Keratinocyte (primary cell): ENCODE measurements around the gene KCNMA1. TPM values are rescaled to one million over a fixed set of nuclear protein-coding genes. Genes with fewer than 3 reads are reported as not detected.

ENCODE experiments used
- DNase-seq: peaks from one replicate; pipeline ENCODE4 v3.0.0-alpha.2; 2011; ENCODE audit warnings: low read depth, missing footprints, low spot score
- FAIRE-seq: peaks from 2 replicates; lab custom pipeline; 2011; peaks lifted over from hg19 to GRCh38; lab: Jason Lieb, UNC
- H2AFZ ChIP-seq: 2 replicates; pipeline ENCODE4 v1.6.0; 2012; ENCODE audit warnings: low read length, control low read depth, inconsistent platforms; ENCODE audit not compliant: control insufficient read depth
- H3K27ac ChIP-seq: 2 replicates; pipeline ENCODE4 v1.5.1; 2011; ENCODE audit warnings: low read length; ENCODE audit not compliant: control insufficient read depth, insufficient read depth
- H3K27me3 ChIP-seq: 3 replicates; pipeline ENCODE4 v1.6.0; 2011; ENCODE audit warnings: low read length; ENCODE audit not compliant: control insufficient read depth, insufficient read depth; ENCODE audit errors: extremely low read depth
- H3K36me3 ChIP-seq, 2 experiments: 2 replicates in 1 of 2; 3 replicates in 1 of 2; pipeline ENCODE4 v1.5.1; 2011; ENCODE audit warnings: low read length in 2 of 2, mild to moderate bottlenecking in 1 of 2; ENCODE audit not compliant: control insufficient read depth in 2 of 2, insufficient read depth in 2 of 2; ENCODE audit errors: extremely low read depth in 1 of 2
- H3K4me1 ChIP-seq: 3 replicates; pipeline ENCODE4 v1.5.1; 2011; ENCODE audit warnings: low read length; ENCODE audit not compliant: control insufficient read depth, insufficient read depth; ENCODE audit errors: extremely low read depth
- H3K4me2 ChIP-seq: 3 replicates; pipeline ENCODE4 v1.6.0; 2011; ENCODE audit warnings: low read depth, low read length; ENCODE audit not compliant: control insufficient read depth, insufficient read depth; ENCODE audit errors: extremely low read depth
- H3K4me3 ChIP-seq, 3 experiments: fragments of 200-600 bp in 1 of 3; sonication (generic) in 1 of 3; 2 replicates in 2 of 3; 3 replicates in 1 of 3; pipeline ENCODE4 v1.5.1; 2011 to 2016; ENCODE audit warnings: low read length in 3 of 3, mild to moderate bottlenecking in 3 of 3, control low read depth in 2 of 3, inconsistent platforms in 1 of 3, low read depth in 1 of 3, mixed read lengths in 1 of 3, mixed run types in 1 of 3, moderate library complexity in 1 of 3; ENCODE audit not compliant: control insufficient read depth in 2 of 3, insufficient read depth in 2 of 3; ENCODE audit errors: extremely low read depth in 1 of 3
- H3K79me2 ChIP-seq: 2 replicates; pipeline ENCODE4 v1.6.0; 2012; ENCODE audit warnings: low read length; ENCODE audit not compliant: control insufficient read depth, insufficient read depth
- H3K9ac ChIP-seq: 3 replicates; pipeline ENCODE4 v1.6.0; 2011; ENCODE audit warnings: low read length; ENCODE audit not compliant: control insufficient read depth, insufficient read depth; ENCODE audit errors: extremely low read depth
- H3K9me1 ChIP-seq: 3 replicates; pipeline ENCODE4 v1.6.0; 2011; ENCODE audit warnings: low read length; ENCODE audit not compliant: control insufficient read depth, insufficient read depth; ENCODE audit errors: extremely low read depth
- H3K9me3 ChIP-seq: 2 replicates; pipeline ENCODE4 v1.5.1; 2012; ENCODE audit warnings: low read depth, low read length; ENCODE audit not compliant: control insufficient read depth
- H4K20me1 ChIP-seq: 3 replicates; pipeline ENCODE4 v1.6.0; 2011; ENCODE audit warnings: low read length; ENCODE audit not compliant: control insufficient read depth, insufficient read depth; ENCODE audit errors: extremely low read depth
- EZH2 ChIP-seq: IDR thresholded peaks from one replicate; pipeline ENCODE4 v1.6.1; 2012; ENCODE audit warnings: inconsistent platforms, mild to moderate bottlenecking, low read length, moderate library complexity
- dilution Hi-C: fragments of 300-500 bp; cut with MboI; formaldehyde crosslinking; loops from one replicate; pipeline ENCODE4 v1.7.0; 2020; ENCODE audit warnings: low sequenced_read_pairs; ENCODE audit not compliant: extremely low pct_ligation_motif_present
- polyA plus RNA-seq, 5 experiments: library from polyadenylated mRNA; depleted of rRNA in 3 of 5; stranded (reverse) in 3 of 5; stranded (forward) in 1 of 5; unstranded in 1 of 5; fragments of >200 nt; gene quantifications; 1 replicate in 1 of 5; 2 replicates in 3 of 5; 3 replicates in 1 of 5; pipeline versions ENCODE4 v1.2.1 to v1.2.3, GENCODE V29; 2011 to 2012; ENCODE audit warnings: missing spikeins in 2 of 5, low read depth in 1 of 5, low replicate concordance in 1 of 5
- TF ChIP-seq, protein P1 (sequence below), 3 experiments: IDR thresholded peaks in 1 of 3; conservative IDR thresholded peaks in 1 of 3; optimal IDR thresholded peaks in 1 of 3; 2 replicates in 2 of 3; 3 replicates in 1 of 3; pipeline versions ENCODE3 to v1.5.1; 2011; ENCODE audit warnings: low read length in 3 of 3, mild to moderate bottlenecking in 3 of 3, moderate library complexity in 2 of 3, control low read depth in 1 of 3, inconsistent platforms in 1 of 3; ENCODE audit not compliant: insufficient read depth in 2 of 3; ENCODE audit errors: extremely low read depth in 1 of 3

Gene KCNMA1
- polyA plus RNA-seq, 1 donor (not counting 4 experiments of a cell fraction or from before 2014, with no cell fraction given), result 6.3 TPM

DNA sequence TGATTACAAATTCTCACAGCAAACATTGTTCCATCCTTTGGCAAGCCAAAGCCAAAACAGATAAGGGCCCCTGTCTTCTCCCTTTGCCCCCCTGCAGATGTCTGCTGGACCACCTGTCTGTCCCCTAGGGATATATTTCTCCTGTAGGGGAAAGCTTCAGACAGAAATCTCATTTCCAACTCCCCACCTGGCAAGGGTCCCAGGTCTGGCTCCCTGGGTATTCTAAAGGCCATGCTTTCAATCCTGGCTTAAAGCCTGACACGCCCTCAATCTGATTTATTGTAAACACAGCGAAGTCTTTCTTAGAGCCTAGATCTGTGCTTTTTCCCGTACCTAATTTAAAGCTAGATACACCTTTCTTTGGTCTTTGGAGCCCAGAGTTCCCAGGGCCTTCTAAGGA is 66.1 kb downstream of the KCNMA1 start:
- H3K9me1 ChIP-seq, result no peaks in the 10 kb centered on the region
- H3K36me3 ChIP-seq, result peaks cover 0 to under 1% of the 10 kb centered on the region in 2 experiments
- no peaks in the 10 kb centered on the region for H3K27me3 ChIP-seq
- peaks cover 4% of the 10 kb centered on the region for H3K4me1 ChIP-seq
- DNase-seq (no peak), FAIRE-seq (no peak)
- H3K79me2 ChIP-seq, result no peaks in the 10 kb centered on the region
- no peak overlapping the region for H3K4me2 ChIP-seq
- dilution Hi-C loops, result no loop called here
- H3K9me3 ChIP-seq, result no peaks in the 10 kb centered on the region
- no peaks in the 10 kb centered on the region for H4K20me1 ChIP-seq
- H2AFZ ChIP-seq, result no peak overlapping the region
- H3K4me3 ChIP-seq, result no peak overlapping the region
- TF ChIP-seq EZH2, result no peak
- TF ChIP-seq, protein P1, sequence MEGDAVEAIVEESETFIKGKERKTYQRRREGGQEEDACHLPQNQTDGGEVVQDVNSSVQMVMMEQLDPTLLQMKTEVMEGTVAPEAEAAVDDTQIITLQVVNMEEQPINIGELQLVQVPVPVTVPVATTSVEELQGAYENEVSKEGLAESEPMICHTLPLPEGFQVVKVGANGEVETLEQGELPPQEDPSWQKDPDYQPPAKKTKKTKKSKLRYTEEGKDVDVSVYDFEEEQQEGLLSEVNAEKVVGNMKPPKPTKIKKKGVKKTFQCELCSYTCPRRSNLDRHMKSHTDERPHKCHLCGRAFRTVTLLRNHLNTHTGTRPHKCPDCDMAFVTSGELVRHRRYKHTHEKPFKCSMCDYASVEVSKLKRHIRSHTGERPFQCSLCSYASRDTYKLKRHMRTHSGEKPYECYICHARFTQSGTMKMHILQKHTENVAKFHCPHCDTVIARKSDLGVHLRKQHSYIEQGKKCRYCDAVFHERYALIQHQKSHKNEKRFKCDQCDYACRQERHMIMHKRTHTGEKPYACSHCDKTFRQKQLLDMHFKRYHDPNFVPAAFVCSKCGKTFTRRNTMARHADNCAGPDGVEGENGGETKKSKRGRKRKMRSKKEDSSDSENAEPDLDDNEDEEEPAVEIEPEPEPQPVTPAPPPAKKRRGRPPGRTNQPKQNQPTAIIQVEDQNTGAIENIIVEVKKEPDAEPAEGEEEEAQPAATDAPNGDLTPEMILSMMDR (optimal IDR thresholded peaks at IDR 0.05 in 1 of 3, IDR thresholded peaks at IDR 0.05 in 1 of 3, conservative IDR thresholded peaks at IDR 0.05 in 1 of 3; ENCODE audit: extremely low read depth in 1 of 3, insufficient read depth in 2 of 3, low read length in 3 of 3), result no peak
- H3K9ac ChIP-seq, result no peak overlapping the region
- H3K27ac ChIP-seq, result no peak overlapping the region

DNA sequence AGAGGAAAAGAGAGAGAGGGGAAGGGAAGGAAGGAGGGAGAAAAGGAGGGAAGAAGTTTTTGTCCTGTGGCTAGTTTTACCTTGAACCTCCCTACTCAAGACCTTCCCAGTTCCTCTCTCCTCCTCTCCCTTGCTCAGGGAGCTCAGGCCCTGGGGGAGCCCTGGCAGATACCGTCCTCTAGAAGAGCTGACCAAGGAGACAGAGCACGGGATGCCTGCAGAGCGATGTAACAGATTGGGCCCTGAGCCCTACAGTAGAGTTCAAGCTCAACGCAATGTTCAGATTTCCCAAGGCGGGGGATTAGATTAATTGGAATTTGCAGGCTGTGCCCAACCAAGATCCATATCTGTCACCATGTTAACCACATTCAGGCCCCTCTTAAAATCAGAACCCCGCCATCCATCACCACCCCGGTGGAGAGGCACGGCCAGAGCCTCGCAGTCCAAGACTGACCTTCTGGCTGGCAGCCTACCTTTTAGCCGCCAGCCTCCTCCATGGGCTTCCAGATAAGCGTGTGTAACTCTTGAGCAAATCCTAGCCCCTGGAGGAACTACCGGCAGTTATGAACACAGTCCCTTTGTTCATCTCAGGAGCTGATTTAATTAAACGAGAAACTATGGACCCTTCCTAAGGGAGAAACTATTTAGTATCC is 70.6 kb downstream of the KCNMA1 start:
- H3K4me1 ChIP-seq, result peaks cover 10% of the 10 kb centered on the region
- H3K9me1 ChIP-seq, result no peaks in the 10 kb centered on the region
- H3K4me3 ChIP-seq, result no peak overlapping the region
- H3K36me3 ChIP-seq, result peaks cover 0 to 1% of the 10 kb centered on the region in 2 experiments
- FAIRE-seq, result no peak
- TF ChIP-seq, protein P1 (optimal IDR thresholded peaks at IDR 0.05 in 1 of 3, IDR thresholded peaks at IDR 0.05 in 1 of 3, conservative IDR thresholded peaks at IDR 0.05 in 1 of 3; ENCODE audit: extremely low read depth in 1 of 3, insufficient read depth in 2 of 3, low read length in 3 of 3), result no peak
- no peak for TF ChIP-seq EZH2
- H3K79me2 ChIP-seq, result no peaks in the 10 kb centered on the region
- no peaks in the 10 kb centered on the region for H3K27me3 ChIP-seq
- H3K4me2 ChIP-seq, result no peak overlapping the region
- DNase-seq, result no peak
- no peak overlapping the region for H3K9ac ChIP-seq
- dilution Hi-C loops, result no loop called here
- H3K9me3 ChIP-seq, result no peaks in the 10 kb centered on the region
- no peak overlapping the region for H3K27ac ChIP-seq
- H2AFZ ChIP-seq, result no peak overlapping the region
- H4K20me1 ChIP-seq, result no peaks in the 10 kb centered on the region
